Neural cell (in vitro differentiated cells): ENCODE measurements around the gene S1PR3. TPM values are rescaled to one million over a fixed set of nuclear protein-coding genes. Genes with fewer than 3 reads are reported as not detected.

ENCODE experiments used
- H2AFZ ChIP-seq: fragments of 200-600, 300-800 bp; sonication (generic), shearing (Covaris generic); 2 replicates; pipeline ENCODE4 v1.6.0; 2014; ENCODE audit warnings: low read depth, mild to moderate bottlenecking, antibody characterized with exemption, low read length, moderate library complexity
- H3F3A ChIP-seq: fragments of 200-600 bp; shearing (Covaris generic); 2 replicates; pipeline ENCODE4 v1.6.1; 2016; ENCODE audit warnings: mild to moderate bottlenecking, moderate library complexity, mixed read lengths, antibody characterized with exemption, low read length; ENCODE audit not compliant: insufficient read depth, poor library complexity, severe bottlenecking
- H3K27ac ChIP-seq: fragments of 200-600, 300-800 bp; sonication (generic), shearing (Covaris generic); 2 replicates; pipeline ENCODE4 v1.5.1; 2014; ENCODE audit warnings: mild to moderate bottlenecking, low read length, moderate library complexity
- H3K27me3 ChIP-seq: fragments of 300-800, 200-600 bp; sonication (generic), shearing (Covaris generic); 2 replicates; pipeline ENCODE4 v1.6.0; 2014; ENCODE audit warnings: mild to moderate bottlenecking, low read depth, low read length, moderate library complexity; ENCODE audit not compliant: insufficient read depth
- H3K36me3 ChIP-seq: fragments of 300-800, 200-600 bp; sonication (generic), shearing (Covaris generic); 2 replicates; pipeline ENCODE4 v1.5.1; 2014; ENCODE audit warnings: mild to moderate bottlenecking, antibody characterized with exemption, low read length, moderate library complexity; ENCODE audit not compliant: insufficient read depth
- H3K4me2 ChIP-seq: fragments of 300-800, 200-600 bp; sonication (generic), shearing (Covaris generic); 2 replicates; pipeline ENCODE4 v1.6.0; 2014; ENCODE audit warnings: mild to moderate bottlenecking, low read length
- H3K4me3 ChIP-seq: fragments of 300-800, 200-600 bp; sonication (generic), shearing (Covaris generic); 2 replicates; pipeline ENCODE4 v1.5.1; 2014; ENCODE audit warnings: mild to moderate bottlenecking, low read length, moderate library complexity
- H3K79me2 ChIP-seq: fragments of 200-600 bp; shearing (Covaris generic); replicated peaks from 2 replicates; pipeline ENCODE4 v1.6.0; 2014; ENCODE audit warnings: mild to moderate bottlenecking, low read length, moderate library complexity; ENCODE audit not compliant: insufficient read depth
- H3K9ac ChIP-seq: fragments of 300-800, 200-600 bp; sonication (generic), shearing (Covaris generic); 2 replicates; pipeline ENCODE4 v1.6.1; 2016; ENCODE audit warnings: mild to moderate bottlenecking, low read length, mixed read lengths
- H3K9me2 ChIP-seq: fragments of 200-600 bp; shearing (Covaris generic); 2 replicates; pipeline ENCODE4 v1.6.1; 2016; ENCODE audit warnings: mild to moderate bottlenecking, low read length, mixed read lengths; ENCODE audit not compliant: insufficient read depth
- H3K9me3 ChIP-seq: fragments of 200-600, 300-800 bp; sonication (generic), shearing (Covaris generic); 2 replicates; pipeline ENCODE4 v1.6.1; 2016; ENCODE audit warnings: mild to moderate bottlenecking, mixed run types, low read length, moderate library complexity, mixed read lengths
- H4K20me1 ChIP-seq: fragments of 200-600 bp; shearing (Covaris generic); 2 replicates; pipeline ENCODE4 v1.6.1; 2016; ENCODE audit warnings: mild to moderate bottlenecking, mixed run types; ENCODE audit not compliant: insufficient read depth
- EP300 ChIP-seq: fragments of 450-650 bp; conservative IDR thresholded peaks from 2 replicates; pipeline ENCODE4 v1.6.1; 2014; ENCODE audit warnings: antibody characterized with exemption, mild to moderate bottlenecking, moderate library complexity; ENCODE audit not compliant: poor library complexity, severe bottlenecking
- EZH2 ChIP-seq: fragments of 200-600, 300-800 bp; shearing (Covaris generic), sonication (generic); IDR thresholded peaks from 2 replicates; pipeline ENCODE4 v1.6.1; 2014; ENCODE audit warnings: antibody characterized with exemption, low read length, borderline replicate concordance, mild to moderate bottlenecking; ENCODE audit not compliant: insufficient read depth, poor library complexity, severe bottlenecking
- MXI1 ChIP-seq: fragments of 450-650 bp; conservative IDR thresholded peaks from 2 replicates; pipeline ENCODE4 v1.6.1; 2014; ENCODE audit warnings: antibody characterized with exemption, mild to moderate bottlenecking; ENCODE audit not compliant: poor library complexity, severe bottlenecking
- POLR2AphosphoS5 ChIP-seq: IDR thresholded peaks from 2 replicates; pipeline ENCODE4 v1.6.1; 2012
- RAD21 ChIP-seq: fragments of 450-650 bp; conservative IDR thresholded peaks from 2 replicates; pipeline ENCODE4 v1.6.1; 2014; ENCODE audit warnings: antibody characterized with exemption, mild to moderate bottlenecking, moderate library complexity
- SMC3 ChIP-seq: fragments of 450-650 bp; conservative IDR thresholded peaks from 2 replicates; pipeline ENCODE4 v1.6.1; 2014; ENCODE audit warnings: antibody characterized with exemption, mild to moderate bottlenecking, moderate library complexity; ENCODE audit not compliant: poor library complexity
- TAF1 ChIP-seq: IDR thresholded peaks from 2 replicates; pipeline ENCODE4 v1.6.1; 2012; ENCODE audit warnings: low read depth
- polyA plus RNA-seq: library from polyadenylated mRNA; depleted of rRNA; stranded (reverse); fragments of >200 nt; gene quantifications from 2 replicates; pipeline ENCODE4 v1.2.3, GENCODE V29; 2014
- TF ChIP-seq, protein P1 (sequence below): fragments of 450-650 bp; IDR thresholded peaks from 2 replicates; pipeline ENCODE4 v1.5.1; 2014; ENCODE audit warnings: antibody characterized with exemption, mild to moderate bottlenecking, moderate library complexity; ENCODE audit not compliant: poor library complexity, severe bottlenecking
- TF ChIP-seq, protein P2 (sequence below): IDR thresholded peaks from 2 replicates; pipeline ENCODE4 v1.6.1; 2012; ENCODE audit warnings: borderline replicate concordance

S1PR3 gene
- polyA plus RNA-seq, 1 donor from 2014 or later, result 0.12 TPM

GRCh38 chr9:88990041-88990728 is 1.1 kb upstream of the S1PR3 start:
- no peak overlapping the region for H3K9ac ChIP-seq
- no peaks in the 10 kb centered on the region for H4K20me1 ChIP-seq
- no peaks in the 10 kb centered on the region for H3F3A ChIP-seq
- H3K9me2 ChIP-seq, result no peaks in the 10 kb centered on the region
- no peak for TF ChIP-seq TAF1
- TF ChIP-seq, protein P1, sequence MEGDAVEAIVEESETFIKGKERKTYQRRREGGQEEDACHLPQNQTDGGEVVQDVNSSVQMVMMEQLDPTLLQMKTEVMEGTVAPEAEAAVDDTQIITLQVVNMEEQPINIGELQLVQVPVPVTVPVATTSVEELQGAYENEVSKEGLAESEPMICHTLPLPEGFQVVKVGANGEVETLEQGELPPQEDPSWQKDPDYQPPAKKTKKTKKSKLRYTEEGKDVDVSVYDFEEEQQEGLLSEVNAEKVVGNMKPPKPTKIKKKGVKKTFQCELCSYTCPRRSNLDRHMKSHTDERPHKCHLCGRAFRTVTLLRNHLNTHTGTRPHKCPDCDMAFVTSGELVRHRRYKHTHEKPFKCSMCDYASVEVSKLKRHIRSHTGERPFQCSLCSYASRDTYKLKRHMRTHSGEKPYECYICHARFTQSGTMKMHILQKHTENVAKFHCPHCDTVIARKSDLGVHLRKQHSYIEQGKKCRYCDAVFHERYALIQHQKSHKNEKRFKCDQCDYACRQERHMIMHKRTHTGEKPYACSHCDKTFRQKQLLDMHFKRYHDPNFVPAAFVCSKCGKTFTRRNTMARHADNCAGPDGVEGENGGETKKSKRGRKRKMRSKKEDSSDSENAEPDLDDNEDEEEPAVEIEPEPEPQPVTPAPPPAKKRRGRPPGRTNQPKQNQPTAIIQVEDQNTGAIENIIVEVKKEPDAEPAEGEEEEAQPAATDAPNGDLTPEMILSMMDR, result no peak
- TF ChIP-seq RAD21, result no peak
- TF ChIP-seq MXI1, result no peak
- no peak for TF ChIP-seq EP300
- H3K27ac ChIP-seq, result no peak overlapping the region
- H3K4me2 ChIP-seq, result no peak overlapping the region
- no peaks in the 10 kb centered on the region for H3K79me2 ChIP-seq
- no peaks in the 10 kb centered on the region for H3K36me3 ChIP-seq
- no peak overlapping the region for H3K4me3 ChIP-seq
- H3K27me3 ChIP-seq, result peaks cover 48% of the 10 kb centered on the region
- no peaks in the 10 kb centered on the region for H3K9me3 ChIP-seq
- no peak overlapping the region for H2AFZ ChIP-seq

DNA sequence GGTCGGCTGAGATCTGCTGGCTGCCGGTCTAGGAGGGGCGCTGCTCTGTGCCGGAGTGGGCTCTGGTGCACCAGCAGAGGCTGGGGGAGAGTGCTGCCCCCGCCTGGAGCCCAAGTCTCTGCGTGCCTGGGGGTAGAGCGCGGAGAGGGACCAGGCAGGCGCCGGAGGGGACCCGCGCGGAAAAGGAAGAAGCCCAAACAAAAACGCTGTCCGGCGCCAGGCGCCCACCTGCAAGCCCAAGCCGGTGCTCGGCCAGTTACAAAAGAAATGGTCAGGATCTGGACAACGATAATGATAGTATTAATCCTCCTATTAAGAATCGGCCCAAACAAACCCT is 571 bp upstream of the S1PR3 start:
- no peak overlapping the region for H2AFZ ChIP-seq
- no peak overlapping the region for H3K9ac ChIP-seq
- no peaks in the 10 kb centered on the region for H3K9me2 ChIP-seq
- H3K79me2 ChIP-seq, result no peaks in the 10 kb centered on the region
- no peaks in the 10 kb centered on the region for H3F3A ChIP-seq
- no peak overlapping the region for H3K27ac ChIP-seq
- H3K36me3 ChIP-seq, result no peaks in the 10 kb centered on the region
- no peak for TF ChIP-seq EZH2
- TF ChIP-seq, protein P1, result peak; percentile 11
- H3K4me3 ChIP-seq, result peak overlapping the region; percentile 72
- H3K4me2 ChIP-seq, result no peak overlapping the region
- no peaks in the 10 kb centered on the region for H3K9me3 ChIP-seq
- no peaks in the 10 kb centered on the region for H4K20me1 ChIP-seq
- H3K27me3 ChIP-seq, result peaks cover 48% of the 10 kb centered on the region

- Histone ChIP-seq H4K20me1 (no peaks in the 10 kb centered on the region), H3K36me3 (no peaks in the 10 kb centered on the region), H3K9me2 (no peaks in the 10 kb centered on the region), H3K4me2 (no peak overlapping the region), H3K27ac (no peak overlapping the region), H2AFZ (no peak overlapping the region), H3K27me3 (peaks cover 48% of the 10 kb centered on the region), H3K4me3 (no peak overlapping the region), H3K9ac (no peak overlapping the region), H3K79me2 (no peaks in the 10 kb centered on the region), H3K9me3 (no peaks in the 10 kb centered on the region), H3F3A (no peaks in the 10 kb centered on the region)
- TF ChIP-seq TAF1, result no peak
- TF ChIP-seq, protein P2, sequence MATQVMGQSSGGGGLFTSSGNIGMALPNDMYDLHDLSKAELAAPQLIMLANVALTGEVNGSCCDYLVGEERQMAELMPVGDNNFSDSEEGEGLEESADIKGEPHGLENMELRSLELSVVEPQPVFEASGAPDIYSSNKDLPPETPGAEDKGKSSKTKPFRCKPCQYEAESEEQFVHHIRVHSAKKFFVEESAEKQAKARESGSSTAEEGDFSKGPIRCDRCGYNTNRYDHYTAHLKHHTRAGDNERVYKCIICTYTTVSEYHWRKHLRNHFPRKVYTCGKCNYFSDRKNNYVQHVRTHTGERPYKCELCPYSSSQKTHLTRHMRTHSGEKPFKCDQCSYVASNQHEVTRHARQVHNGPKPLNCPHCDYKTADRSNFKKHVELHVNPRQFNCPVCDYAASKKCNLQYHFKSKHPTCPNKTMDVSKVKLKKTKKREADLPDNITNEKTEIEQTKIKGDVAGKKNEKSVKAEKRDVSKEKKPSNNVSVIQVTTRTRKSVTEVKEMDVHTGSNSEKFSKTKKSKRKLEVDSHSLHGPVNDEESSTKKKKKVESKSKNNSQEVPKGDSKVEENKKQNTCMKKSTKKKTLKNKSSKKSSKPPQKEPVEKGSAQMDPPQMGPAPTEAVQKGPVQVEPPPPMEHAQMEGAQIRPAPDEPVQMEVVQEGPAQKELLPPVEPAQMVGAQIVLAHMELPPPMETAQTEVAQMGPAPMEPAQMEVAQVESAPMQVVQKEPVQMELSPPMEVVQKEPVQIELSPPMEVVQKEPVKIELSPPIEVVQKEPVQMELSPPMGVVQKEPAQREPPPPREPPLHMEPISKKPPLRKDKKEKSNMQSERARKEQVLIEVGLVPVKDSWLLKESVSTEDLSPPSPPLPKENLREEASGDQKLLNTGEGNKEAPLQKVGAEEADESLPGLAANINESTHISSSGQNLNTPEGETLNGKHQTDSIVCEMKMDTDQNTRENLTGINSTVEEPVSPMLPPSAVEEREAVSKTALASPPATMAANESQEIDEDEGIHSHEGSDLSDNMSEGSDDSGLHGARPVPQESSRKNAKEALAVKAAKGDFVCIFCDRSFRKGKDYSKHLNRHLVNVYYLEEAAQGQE, result no peak
- no peak for TF ChIP-seq RAD21
- TF ChIP-seq EZH2, result no peak
- no peak for TF ChIP-seq POLR2AphosphoS5
- TF ChIP-seq SMC3, result no peak
- TF ChIP-seq, protein P1, result no peak
- TF ChIP-seq EP300, result no peak
- no peak for TF ChIP-seq MXI1
These were observed 1.3 kb downstream of the S1PR3 start for GRCh38 chr9:88992556-88992955.
